ENCODE measurements around the gene B3GNT4. TPM values are rescaled to one million over a fixed set of nuclear protein-coding genes. Genes with fewer than 3 reads are reported as not detected.
A peak's percentile ranks its signal among the peaks of the same experiment; 100 is the strongest.

Gene B3GNT4
- total and polyA plus RNA-seq, 2 of the 13 experiments (the other 11 are each of a cell fraction or from before 2014, with no cell fraction given), result 0.04 to 0.21 TPM

DNA sequence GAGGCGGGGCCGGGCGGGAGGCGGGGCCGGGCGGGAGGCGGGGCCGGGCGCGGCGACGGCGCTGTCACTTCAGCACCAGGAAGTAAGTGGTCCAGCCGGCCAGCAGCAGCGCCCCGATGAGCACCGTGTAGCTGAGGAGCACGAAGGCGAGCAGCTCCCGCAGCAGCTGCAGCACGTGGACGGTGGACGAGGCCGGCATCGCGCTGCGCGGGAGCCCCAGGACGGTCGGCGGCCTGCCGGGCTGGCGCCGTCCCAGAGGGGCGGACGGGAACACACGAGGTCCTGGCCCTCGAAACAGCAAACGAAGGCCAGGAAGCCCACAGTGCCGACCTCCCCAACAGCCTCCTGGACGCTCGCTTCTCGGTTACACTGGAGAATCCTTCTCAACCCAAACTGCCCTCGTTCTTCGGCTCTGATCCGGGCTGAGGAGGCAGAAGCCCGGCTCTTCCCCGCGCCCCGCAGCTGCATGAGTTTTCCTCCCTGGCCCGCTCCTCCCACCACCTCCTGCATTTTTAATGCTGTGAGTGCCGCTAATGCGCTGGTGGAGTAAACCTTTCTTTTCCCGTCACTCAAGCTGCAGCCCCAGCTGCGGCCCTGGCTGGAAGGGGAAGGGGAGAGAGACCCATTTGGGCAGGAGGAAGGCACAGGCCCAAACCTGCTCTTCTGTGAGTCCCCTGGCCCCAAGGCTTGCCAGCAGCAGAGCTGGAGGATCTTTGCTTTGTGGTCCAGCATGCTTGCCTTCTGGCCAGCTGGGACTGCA lies 23.0 kb downstream of the B3GNT4 start:
- H3K9ac ChIP-seq (ENCODE audit: insufficient read depth, low read depth, low read length), result no peak overlapping the region
- peak overlapping the region; percentile 4 for H3K27ac ChIP-seq (ENCODE audit: extremely low read length, insufficient read depth, low read length)
- WGBS (ENCODE audit: low lambda C conversion rate), result 82% methylated on average over 13 of the region's 55 CpGs
- H3K36me3 ChIP-seq (replicated peaks in 1 of 2; ENCODE audit: control insufficient read depth in 1 of 2, insufficient read depth in 2 of 2, low read length in 2 of 2), result peaks cover 3 to 29% of the 10 kb centered on the region in 2 experiments; a peak in 4 of 5 replicates
- H3K27me3 ChIP-seq (ENCODE audit: control insufficient read depth in 1 of 2, insufficient read depth in 2 of 2, low read length in 2 of 2), result no peaks in the 10 kb centered on the region; a peak in 1 of 5 replicates
- H3K4me2 ChIP-seq (ENCODE audit: low read depth, low read length), result peak overlapping the region; percentile 70
- FAIRE-seq (no peak), ATAC-seq (peak; percentile 79), DNase-seq (ENCODE audit: low spot score) (no peak)
- H3K4me3 ChIP-seq (replicated peaks in 1 of 3; ENCODE audit: insufficient read depth in 1 of 3, low read depth in 2 of 3, low read length in 3 of 3), result peak overlapping the region in 2 of 3 experiments; percentile 40 to 64; a peak in 4 of 6 replicates
- in situ Hi-C loops (cut with HindIII; ENCODE audit: extremely low pct_ligation_motif_present, low pct_unique_long_range_greater_than_20kb), result no loop called here
- no peak overlapping the region for H2AFZ ChIP-seq (ENCODE audit: low read length)
- H4K20me1 ChIP-seq (ENCODE audit: insufficient read depth, low read length), result peaks cover 15% of the 10 kb centered on the region; the same call in 1 of the 2 replicates
- no TSS peak for BruUV-seq (replicated peaks)
- intact Hi-C loops (cut with micrococcal nuclease; ENCODE audit: unreplicated experiment), result no loop called here
- H3K9me3 ChIP-seq (ENCODE audit: low read length), result no peaks in the 10 kb centered on the region
- peaks cover 27% of the 10 kb centered on the region for H3K79me2 ChIP-seq (ENCODE audit: insufficient read depth, low read length)
- CTCF ChIA-PET (ENCODE audit: low intra/inter-chr PET ratio, low total read pairs), result no interaction called here
- peaks cover 25% of the 10 kb centered on the region for H3K4me1 ChIP-seq (ENCODE audit: insufficient read depth, low read length)
- POLR2A ChIA-PET, result interaction anchor here (0.6 to 1.5 kb wide), 15 partner anchors 14 to 874 kb away, joined by 3 to 8 read pairs (median 4); partner anchors contain the start of genes B3GNT4, KNTC1, RSRC2 and VPS33A
- TF ChIP-seq, protein P1, sequence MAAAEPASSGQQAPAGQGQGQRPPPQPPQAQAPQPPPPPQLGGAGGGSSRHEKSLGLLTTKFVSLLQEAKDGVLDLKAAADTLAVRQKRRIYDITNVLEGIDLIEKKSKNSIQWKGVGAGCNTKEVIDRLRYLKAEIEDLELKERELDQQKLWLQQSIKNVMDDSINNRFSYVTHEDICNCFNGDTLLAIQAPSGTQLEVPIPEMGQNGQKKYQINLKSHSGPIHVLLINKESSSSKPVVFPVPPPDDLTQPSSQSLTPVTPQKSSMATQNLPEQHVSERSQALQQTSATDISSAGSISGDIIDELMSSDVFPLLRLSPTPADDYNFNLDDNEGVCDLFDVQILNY (CRISPR knock-in tag; conservative IDR thresholded peaks at IDR 0.05), result peak; percentile 65
- TF ChIP-seq, protein P2, sequence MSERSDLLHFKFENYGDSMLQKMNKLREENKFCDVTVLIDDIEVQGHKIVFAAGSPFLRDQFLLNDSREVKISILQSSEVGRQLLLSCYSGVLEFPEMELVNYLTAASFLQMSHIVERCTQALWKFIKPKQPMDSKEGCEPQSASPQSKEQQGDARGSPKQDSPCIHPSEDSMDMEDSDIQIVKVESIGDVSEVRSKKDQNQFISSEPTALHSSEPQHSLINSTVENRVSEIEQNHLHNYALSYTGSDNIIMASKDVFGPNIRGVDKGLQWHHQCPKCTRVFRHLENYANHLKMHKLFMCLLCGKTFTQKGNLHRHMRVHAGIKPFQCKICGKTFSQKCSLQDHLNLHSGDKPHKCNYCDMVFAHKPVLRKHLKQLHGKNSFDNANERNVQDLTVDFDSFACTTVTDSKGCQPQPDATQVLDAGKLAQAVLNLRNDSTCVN (CRISPR knock-in tag; IDR thresholded peaks at IDR 0.05; ENCODE audit: borderline replicate concordance), result peak; percentile 88; the same call in 1 of the 2 replicates
- TF ChIP-seq ZNF432 (CRISPR knock-in tag; IDR thresholded peaks at IDR 0.05; ENCODE audit: borderline replicate concordance), result no peak
- TF ChIP-seq ZFP36L1 (CRISPR knock-in tag; IDR thresholded peaks at IDR 0.05), result peak; percentile 87; the same call in 1 of the 2 replicates
- peak; percentile 81; the same call in 1 of the 2 replicates for TF ChIP-seq CSRNP1 (CRISPR knock-in tag; IDR thresholded peaks at IDR 0.05)
- peak; percentile 60 for TF ChIP-seq ATF3 (CRISPR knock-in tag; IDR thresholded peaks at IDR 0.05)
- peak; percentile 71 for TF ChIP-seq ZNF777 (CRISPR knock-in tag; IDR thresholded peaks at IDR 0.05)
- TF ChIP-seq ZNF724P (CRISPR knock-in tag; IDR thresholded peaks at IDR 0.05; ENCODE audit: borderline replicate concordance), result peak; percentile 82; the same call in 1 of the 2 replicates

Data from HepG2 (cell line).